ENCODE results near the gene TTC34.

TTC34 gene

DNA sequence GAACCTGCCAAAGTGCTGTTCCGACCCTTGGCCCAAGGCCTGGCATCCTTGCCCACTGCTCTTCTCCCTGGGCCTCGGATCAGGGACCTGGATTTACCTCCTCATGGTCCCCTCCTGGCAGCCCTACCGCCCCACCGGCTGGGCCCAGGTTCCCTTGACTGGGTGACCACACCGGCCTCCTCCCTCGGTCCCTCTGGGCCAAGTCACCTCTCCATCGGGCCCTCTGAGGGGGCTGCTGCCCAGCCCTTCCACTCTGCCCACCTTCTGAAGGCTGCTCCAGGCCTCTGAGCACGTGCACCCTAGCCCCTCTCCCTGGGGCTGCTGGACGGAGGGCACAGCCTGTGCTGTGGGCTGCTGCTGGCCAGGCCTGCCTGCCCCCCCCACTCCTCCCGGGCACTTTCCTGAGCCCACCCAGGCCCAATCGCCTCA is 159.3 kb downstream of the TTC34 start:
- Histone ChIP-seq H3K9me3 (ENCODE audit: insufficient read depth, low read length) (peaks cover 7% of the 10 kb centered on the region), H3K4me2 (ENCODE audit: low read length) (peak overlapping the region; percentile 97), H2AFZ (ENCODE audit: low read depth, low read length) (no peak overlapping the region), H3K27me3 (ENCODE audit: low read depth, low read length) (no peaks in the 10 kb centered on the region), H3K9ac (ENCODE audit: low read length) (peak overlapping the region; percentile 97), H3K4me1 (ENCODE audit: low read length) (peaks cover 7% of the 10 kb centered on the region; the same call in 1 of the 2 replicates), H3K4me3 (ENCODE audit: low read length) (peak overlapping the region; percentile 93), H3K36me3 (replicated peaks; ENCODE audit: low read depth, low read length) (no peaks in the 10 kb centered on the region), H3K27ac (ENCODE audit: low read length) (peak overlapping the region; percentile 75), H3K79me2 (ENCODE audit: low read length) (peaks cover 15% of the 10 kb centered on the region), H4K20me1 (ENCODE audit: insufficient read depth, low read length) (no peaks in the 10 kb centered on the region)
- TF ChIP-seq, protein P1, sequence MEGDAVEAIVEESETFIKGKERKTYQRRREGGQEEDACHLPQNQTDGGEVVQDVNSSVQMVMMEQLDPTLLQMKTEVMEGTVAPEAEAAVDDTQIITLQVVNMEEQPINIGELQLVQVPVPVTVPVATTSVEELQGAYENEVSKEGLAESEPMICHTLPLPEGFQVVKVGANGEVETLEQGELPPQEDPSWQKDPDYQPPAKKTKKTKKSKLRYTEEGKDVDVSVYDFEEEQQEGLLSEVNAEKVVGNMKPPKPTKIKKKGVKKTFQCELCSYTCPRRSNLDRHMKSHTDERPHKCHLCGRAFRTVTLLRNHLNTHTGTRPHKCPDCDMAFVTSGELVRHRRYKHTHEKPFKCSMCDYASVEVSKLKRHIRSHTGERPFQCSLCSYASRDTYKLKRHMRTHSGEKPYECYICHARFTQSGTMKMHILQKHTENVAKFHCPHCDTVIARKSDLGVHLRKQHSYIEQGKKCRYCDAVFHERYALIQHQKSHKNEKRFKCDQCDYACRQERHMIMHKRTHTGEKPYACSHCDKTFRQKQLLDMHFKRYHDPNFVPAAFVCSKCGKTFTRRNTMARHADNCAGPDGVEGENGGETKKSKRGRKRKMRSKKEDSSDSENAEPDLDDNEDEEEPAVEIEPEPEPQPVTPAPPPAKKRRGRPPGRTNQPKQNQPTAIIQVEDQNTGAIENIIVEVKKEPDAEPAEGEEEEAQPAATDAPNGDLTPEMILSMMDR (IDR thresholded peaks at IDR 0.05; ENCODE audit: low read depth, low read length): no peak
- TF ChIP-seq EZH2phosphoT487 (IDR thresholded peaks at IDR 0.05; ENCODE audit: low read depth): no peak

DNA sequence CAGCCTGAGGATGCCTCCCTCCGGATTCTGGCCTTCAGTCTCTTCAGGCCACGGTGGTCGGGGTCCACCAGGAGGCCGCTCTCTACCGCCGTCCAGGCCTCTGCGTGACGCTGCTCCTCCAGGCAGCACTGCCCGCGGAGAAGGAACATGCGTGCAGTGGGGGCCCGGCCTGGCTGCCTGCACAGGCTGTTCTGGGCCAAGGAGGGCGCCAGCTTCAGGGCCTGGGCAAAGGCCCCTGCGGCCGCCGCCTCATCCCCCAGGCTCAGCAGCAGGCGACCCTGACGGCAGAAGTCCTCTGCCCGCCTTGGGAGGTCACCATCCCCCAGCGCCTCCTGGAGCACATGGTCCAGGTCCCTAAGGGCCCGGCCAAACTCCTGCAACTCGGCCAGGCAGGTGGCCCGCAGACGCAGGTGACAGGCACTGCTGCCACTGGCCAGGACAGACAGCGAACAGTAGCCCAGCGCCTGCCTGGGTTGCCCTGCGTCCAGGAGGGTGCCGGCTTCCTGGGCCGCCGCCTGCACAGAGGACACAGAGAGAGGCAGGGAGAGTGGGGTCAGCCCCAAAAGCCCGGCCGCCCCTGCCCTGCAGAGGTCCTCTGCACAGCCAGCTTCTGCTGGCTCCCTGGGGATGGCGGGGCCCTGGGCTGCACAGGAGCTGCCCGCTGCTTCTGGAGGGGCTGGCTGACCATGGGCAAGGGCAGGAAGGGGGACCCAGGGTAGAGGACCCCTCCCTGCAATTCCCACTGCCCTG is 159.9 kb downstream of the TTC34 start:
- peaks cover 9% of the 10 kb centered on the region for H3K9me3 ChIP-seq (ENCODE audit: insufficient read depth, low read length)
- no peak overlapping the region for H3K27ac ChIP-seq (ENCODE audit: low read length)
- H3K4me2 ChIP-seq (ENCODE audit: low read length): peak overlapping the region; percentile 97
- TF ChIP-seq EZH2phosphoT487 (IDR thresholded peaks at IDR 0.05; ENCODE audit: low read depth): no peak
- H3K79me2 ChIP-seq (ENCODE audit: low read length): peaks cover 15% of the 10 kb centered on the region
- peak overlapping the region; percentile 97 for H3K9ac ChIP-seq (ENCODE audit: low read length)
- H3K4me3 ChIP-seq (ENCODE audit: low read length): peak overlapping the region; percentile 93
- H3K27me3 ChIP-seq (ENCODE audit: low read depth, low read length): no peaks in the 10 kb centered on the region
- peaks cover 7% of the 10 kb centered on the region; the same call in 1 of the 2 replicates for H3K4me1 ChIP-seq (ENCODE audit: low read length)
- no peaks in the 10 kb centered on the region for H4K20me1 ChIP-seq (ENCODE audit: insufficient read depth, low read length)
- no peak overlapping the region for H2AFZ ChIP-seq (ENCODE audit: low read depth, low read length)
- H3K36me3 ChIP-seq (replicated peaks; ENCODE audit: low read depth, low read length): no peaks in the 10 kb centered on the region

DNA sequence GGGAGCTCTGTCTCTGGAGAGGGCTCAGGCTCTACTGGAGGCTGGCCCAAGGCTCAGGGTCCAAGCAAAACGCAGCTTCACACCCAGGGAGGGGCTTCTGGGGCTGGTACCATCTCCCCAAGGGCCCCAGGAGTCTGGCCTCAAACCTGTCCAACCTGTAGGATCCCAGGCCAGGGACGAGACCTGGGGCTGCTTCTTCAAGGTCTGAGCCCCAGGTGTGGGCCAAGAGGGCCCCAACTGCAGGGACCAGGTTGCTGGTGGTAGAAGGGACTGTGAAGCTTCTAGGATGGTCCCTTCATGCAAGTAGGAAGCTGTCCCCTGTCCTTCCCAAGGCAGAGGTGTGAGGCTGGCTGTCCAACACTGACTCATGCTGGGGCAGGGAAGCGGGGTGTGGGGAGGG is 160.9 kb downstream of the TTC34 start:
- Histone ChIP-seq H4K20me1 (ENCODE audit: insufficient read depth, low read length) (no peaks in the 10 kb centered on the region), H3K4me1 (ENCODE audit: low read length) (peaks cover 7% of the 10 kb centered on the region; the same call in 1 of the 2 replicates), H3K9me3 (ENCODE audit: insufficient read depth, low read length) (peaks cover 11% of the 10 kb centered on the region; the same call in 1 of the 2 replicates), H3K4me2 (ENCODE audit: low read length) (no peak overlapping the region), H3K27ac (ENCODE audit: low read length) (no peak overlapping the region), H3K9ac (ENCODE audit: low read length) (no peak overlapping the region), H2AFZ (ENCODE audit: low read depth, low read length) (no peak overlapping the region), H3K36me3 (replicated peaks; ENCODE audit: low read depth, low read length) (no peaks in the 10 kb centered on the region), H3K27me3 (ENCODE audit: low read depth, low read length) (no peaks in the 10 kb centered on the region), H3K4me3 (ENCODE audit: low read length) (no peak overlapping the region), H3K79me2 (ENCODE audit: low read length) (peaks cover 15% of the 10 kb centered on the region)
- TF ChIP-seq EZH2phosphoT487 (IDR thresholded peaks at IDR 0.05; ENCODE audit: low read depth): no peak
- TF ChIP-seq, protein P1 (IDR thresholded peaks at IDR 0.05; ENCODE audit: low read depth, low read length): no peak

DNA sequence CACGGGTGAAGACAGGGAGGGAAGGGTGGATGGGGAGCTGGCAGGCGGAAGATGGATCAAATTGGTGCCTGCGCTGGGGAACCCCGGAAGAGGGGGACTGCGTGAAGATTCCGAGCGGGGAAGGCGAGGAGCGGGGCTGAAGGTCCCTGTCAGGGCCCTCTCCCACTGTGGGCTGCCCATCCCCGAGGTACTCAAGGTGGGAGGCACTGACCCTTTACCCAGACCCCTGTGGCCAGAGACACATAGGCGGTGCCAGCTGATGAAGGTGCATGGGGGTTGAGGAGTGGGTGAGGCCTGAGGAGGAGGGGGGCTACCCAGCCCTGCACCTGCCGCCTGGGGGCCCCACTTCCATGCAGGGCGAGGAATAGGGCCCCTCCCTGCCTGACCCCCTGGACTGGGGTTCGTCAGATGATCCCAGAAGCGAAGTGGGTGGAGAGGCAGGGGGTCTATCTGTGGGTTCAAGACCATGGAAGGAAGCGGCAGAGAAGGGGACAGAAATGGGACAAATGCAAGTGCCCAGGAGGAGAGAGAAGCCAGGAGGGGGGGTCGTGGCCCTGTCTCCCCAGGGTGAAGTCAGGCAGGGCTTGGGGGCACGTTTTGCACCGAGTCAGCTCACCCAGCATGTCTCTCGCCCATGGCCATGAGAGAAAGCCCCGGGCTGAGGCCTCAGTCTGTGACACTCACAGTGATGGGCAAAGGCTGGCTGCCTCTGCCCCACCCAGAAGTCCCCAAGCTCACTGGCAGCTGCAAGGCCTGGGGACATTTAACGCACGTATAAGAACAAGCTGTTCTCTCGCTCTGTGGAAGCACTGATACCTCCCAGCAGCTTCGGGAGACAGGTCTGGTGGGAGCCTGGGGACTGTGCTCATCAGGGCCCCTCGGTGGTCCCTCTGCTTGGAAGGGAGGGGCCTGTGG is 161.6 kb downstream of the TTC34 start:
- no peak overlapping the region for H3K4me3 ChIP-seq (ENCODE audit: low read length)
- H3K4me1 ChIP-seq (ENCODE audit: low read length): peaks cover 7% of the 10 kb centered on the region; the same call in 1 of the 2 replicates
- no peak overlapping the region for H3K4me2 ChIP-seq (ENCODE audit: low read length)
- no peak overlapping the region for H3K27ac ChIP-seq (ENCODE audit: low read length)
- H3K27me3 ChIP-seq (ENCODE audit: low read depth, low read length): no peaks in the 10 kb centered on the region
- H3K9me3 ChIP-seq (ENCODE audit: insufficient read depth, low read length): peaks cover 11% of the 10 kb centered on the region; the same call in 1 of the 2 replicates
- H3K36me3 ChIP-seq (replicated peaks; ENCODE audit: low read depth, low read length): no peaks in the 10 kb centered on the region
- TF ChIP-seq, protein P1 (IDR thresholded peaks at IDR 0.05; ENCODE audit: low read depth, low read length): no peak
- no peak for TF ChIP-seq EZH2phosphoT487 (IDR thresholded peaks at IDR 0.05; ENCODE audit: low read depth)
- H4K20me1 ChIP-seq (ENCODE audit: insufficient read depth, low read length): no peaks in the 10 kb centered on the region
- peaks cover 15% of the 10 kb centered on the region for H3K79me2 ChIP-seq (ENCODE audit: low read length)
- H3K9ac ChIP-seq (ENCODE audit: low read length): no peak overlapping the region
- H2AFZ ChIP-seq (ENCODE audit: low read depth, low read length): no peak overlapping the region
